ENCODE measurements around the gene RIPOR3.
"Not testable (repeated sequence)": the region's sequence is repeated elsewhere in the genome, so short reads cannot be mapped to it uniquely, and the experiment has no call there.

RIPOR3 gene

DNA sequence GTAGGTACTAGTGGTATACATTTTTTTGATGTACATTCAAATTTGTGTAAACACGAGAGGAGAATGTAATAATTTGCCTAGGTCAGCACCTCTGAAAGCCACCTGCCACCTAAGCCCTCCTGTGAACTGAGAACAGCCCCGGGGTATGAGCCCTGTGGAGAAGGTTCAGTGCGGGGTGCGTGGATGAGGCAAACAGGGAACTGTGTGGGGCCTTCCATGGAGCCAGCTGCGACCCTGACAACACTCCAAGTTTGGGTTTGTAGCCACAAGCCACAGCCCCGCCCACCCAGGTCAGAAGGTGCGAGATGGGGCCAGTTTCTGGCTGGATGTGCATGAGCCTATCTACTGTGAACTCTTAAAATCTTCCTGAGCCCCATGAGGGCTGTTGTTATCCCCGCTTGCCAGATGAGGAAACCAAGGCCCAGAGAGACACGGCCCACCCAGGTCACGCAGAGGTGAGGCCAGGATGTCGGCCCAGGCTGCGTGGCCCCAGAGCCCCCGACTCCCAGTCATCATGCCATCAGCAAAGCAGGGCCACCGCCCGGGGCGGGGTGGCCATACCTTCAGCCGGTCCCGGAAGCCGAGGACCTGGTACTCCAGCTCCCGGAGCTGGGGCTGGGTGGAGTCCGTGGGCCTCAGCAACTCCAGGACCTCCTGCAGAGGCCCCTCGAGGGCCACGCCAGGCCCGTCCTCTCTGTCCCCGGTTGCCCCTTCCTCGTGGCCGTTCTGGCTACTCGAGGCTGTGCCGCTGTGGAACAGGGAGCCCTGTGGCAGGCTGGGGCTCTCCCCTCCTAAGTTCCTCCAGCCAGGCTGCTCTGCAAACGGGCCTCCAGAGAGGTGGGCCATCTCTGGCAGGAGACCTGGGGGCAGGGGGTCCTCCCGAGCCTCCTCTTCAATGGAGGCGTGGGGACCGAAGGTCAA, 89.6 kb downstream of the RIPOR3 start:
- no peak for DNase-seq

DNA sequence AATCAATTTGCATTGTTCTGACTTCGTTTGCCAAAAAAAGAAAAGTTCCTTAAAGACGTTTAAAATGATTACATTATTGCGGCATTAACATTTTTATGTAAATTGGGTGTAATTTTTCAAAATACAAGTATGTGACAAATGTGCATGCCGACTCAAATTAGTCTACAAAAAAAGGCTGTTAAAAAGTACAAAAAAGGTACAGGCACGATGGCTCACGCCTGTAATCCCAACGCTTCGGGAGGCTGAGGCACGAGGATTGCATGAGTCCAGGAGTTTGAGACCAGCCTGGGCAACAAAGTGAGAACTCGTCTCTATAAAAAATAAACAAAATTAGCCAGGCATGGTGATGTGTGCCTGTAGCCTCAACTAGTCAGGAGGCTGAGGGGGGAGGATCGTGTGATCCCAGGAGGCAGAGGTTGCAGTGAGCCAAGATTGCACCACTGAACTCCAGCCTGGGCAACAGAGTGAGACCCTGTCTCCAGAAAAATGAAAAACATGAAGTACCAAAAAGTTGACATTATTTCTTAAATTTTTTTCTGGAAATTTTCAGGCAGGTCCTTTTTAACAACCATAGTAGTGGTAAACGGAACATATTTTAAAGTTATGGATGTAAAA, 91.0 kb downstream of the RIPOR3 start:
- DNase-seq: no peak

DNA sequence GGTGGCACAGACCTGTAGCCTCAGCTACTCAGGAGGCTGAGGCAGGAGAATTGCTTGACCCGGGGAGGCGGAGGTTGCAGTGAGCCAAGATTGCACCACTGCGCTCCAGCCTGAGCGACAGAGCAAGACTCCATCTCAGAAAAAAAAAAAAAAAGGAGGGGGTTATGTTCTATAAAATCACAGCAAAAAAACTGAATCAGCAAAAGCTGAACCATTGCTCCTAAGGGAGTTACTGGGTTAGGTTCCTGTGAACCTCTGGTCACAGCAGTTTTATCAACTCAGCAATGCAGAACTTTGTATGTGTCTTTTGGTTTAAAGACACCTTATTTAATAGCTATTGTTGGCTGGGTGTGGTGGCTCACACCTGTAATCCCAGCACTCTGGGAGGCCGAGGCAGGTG, 92.6 kb downstream of the RIPOR3 start:
- not testable (repeated sequence) for DNase-seq

DNA sequence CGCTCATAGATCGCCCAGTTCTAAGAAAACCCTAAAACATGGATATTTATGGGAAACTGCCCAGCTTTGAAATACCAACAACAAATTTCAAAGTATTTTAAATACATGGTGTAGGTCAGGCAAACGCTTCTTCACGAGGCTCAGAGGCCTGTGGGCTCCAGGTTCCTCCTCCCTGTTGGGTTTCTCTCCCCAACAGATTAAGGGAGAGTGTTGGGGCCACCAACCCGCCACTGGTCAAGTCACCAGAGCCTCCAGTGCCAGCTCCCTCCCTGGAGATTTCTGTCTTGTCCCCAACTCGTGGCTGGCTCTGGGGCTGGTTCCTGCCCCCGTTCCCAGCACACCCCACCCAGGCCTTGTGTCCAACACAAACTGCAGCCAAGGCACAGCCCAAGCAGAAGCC, 93.3 kb downstream of the RIPOR3 start:
- DNase-seq: no peak

DNA sequence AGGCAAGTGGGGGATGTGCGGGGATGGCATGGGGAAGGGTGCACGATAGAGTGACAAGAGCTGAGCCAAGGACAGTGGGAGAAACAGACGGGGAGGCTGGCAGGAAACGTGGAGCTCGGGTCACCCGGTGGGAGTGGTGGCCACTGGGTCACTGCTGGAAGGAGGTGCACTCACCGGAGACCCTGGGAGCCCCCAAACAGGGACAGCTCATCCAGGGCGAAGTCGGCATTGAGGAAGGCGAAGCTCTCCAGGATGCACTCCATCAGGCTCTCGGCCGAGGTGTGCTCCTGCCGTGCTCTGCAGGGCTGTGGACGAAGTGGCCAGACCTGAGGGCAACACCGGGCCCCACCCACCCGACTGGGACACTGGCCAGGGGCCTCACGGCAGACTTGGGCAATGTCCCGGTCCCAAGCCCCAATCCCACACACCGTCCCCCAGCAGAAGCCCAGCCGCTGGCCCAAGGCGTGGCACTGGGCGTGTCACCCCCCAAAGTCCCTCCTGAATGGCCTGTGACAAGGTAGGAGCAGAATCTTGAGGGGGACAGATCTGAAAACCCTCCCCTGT, 93.9 kb downstream of the RIPOR3 start:
- DNase-seq: no peak

DNA sequence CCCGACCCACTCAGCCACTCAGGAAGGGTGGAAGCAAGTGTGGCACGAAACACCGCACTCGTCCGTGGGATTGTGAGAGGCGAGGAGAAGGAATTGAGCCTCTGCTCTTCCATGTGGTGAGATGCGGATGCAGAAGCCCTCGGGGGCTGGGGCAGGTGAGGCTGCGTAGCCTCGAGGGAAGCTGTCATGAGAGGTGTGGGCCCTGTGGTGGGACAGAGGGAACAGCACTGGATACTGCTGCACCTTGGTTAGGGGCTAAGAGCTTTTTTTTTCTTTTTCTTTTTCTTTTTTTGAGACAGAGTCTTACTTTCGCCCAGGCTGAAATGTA, 94.7 kb downstream of the RIPOR3 start:
- no peak for DNase-seq

DNA sequence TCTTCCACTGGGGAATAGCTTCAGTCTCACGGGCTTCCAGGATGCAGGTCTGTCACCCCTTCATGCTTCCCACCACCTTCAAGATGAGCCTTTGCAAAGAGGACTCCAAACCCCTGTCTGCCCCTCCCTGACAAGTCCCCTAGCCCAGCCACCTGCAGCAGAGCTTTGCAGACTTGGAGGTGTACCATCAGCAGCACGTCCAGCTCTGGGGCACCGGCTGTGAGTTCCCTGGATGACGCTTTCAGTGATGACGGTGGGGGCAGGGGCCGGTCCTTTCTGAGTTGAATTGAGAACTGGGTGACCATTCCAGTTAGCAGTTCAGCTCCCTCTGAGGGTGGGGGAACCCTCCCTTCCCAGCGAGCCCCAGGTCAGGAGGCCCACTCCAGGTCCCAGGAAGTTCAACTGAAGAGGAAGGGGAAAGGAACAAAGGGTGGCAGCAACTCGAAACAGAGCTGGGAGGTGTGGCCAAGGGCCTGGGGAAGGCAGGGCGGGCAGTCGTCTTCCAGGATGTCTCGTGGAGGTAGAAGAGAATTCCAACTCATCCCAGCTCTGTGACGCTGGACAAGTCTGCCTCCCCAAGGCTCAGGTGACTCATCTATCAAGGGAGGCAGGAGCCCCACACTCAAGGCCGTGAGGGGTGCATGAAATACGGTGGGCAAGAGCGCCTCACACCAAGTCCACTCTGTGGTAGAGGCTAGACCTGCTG, 95.2 kb downstream of the RIPOR3 start:
- peak; percentile 14 for DNase-seq

DNA sequence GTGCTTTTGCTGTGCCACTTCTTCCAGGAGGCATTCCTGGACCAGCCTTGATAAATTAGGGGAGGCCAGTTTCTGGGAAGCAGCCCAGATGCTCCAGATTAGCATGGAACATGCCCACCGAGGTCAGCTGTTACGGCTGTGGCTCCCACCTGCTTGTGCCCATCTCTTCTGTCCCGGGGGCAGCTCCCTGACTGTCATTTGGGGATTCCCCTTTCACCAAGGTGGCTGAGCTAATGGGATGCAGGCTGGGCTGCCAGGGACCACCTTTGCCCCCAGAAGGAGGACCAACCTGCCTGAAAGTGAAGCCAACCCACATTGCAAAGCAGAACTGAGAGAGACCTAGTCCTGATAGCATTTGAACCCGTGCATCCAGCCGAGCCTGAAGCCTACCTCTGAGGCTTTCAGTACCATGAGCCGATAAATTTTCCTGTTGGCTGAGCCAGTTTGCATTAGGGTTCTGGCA, 95.9 kb downstream of the RIPOR3 start:
- peak; percentile 13 for DNase-seq

DNA sequence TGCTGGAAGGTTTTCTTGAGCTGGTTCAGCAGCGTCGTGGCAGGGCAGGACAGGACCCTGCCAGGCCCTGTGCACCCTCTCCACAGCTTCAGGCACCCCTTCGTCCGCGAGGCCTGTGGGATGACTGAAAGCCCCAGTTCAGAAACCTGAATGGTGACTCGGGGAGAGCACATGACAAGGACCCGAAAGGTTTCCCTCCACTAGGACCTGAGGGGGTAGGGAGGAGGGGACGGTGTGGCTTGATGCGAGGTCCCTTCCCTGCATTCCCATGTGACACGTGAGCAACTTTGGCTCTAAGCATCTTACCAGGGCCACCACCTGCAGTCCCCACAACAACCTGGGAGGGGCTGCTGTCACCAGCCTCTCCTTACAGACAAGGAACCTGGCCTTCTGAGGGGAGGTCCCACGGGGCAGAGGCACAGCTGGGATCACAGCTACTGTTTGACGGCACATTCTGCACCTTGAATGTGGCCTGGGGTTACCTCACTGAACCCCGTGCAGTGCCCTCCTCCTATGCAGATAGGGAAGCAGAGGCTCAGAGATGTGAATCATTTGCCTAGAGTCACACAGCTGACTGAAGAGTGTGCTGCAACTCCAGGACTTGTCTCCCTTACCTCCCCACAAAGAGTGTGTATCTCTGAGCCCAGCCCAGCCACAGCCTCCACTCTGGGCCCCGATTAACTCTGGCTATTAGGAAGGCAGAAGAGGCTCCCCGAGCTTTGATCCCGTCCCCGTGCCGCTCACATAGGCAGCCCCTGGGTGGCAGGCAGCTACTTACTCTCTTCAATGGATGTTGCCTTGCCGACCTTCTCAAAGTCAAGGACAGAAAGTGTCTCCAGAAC, 96.5 kb downstream of the RIPOR3 start:
- peak; percentile 12 for DNase-seq

DNA sequence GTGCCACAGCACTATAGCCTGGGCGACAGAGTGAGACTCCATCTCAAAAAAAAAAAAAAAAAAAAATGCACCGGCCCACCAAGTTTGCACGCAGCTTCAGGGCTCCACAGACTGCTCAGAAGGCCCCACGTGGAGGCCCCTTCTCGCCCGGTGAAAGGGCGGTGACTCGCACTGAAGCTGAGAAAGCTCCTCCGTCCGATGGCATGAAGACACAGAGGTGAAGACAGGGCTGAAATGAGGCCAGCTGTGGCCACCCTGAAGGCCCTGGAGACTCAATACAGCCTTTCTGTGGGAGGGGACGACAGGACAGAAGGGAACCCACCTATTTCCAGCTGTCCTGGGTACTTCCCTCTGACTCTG, 97.1 kb downstream of the RIPOR3 start:
- DNase-seq: no peak

DNA sequence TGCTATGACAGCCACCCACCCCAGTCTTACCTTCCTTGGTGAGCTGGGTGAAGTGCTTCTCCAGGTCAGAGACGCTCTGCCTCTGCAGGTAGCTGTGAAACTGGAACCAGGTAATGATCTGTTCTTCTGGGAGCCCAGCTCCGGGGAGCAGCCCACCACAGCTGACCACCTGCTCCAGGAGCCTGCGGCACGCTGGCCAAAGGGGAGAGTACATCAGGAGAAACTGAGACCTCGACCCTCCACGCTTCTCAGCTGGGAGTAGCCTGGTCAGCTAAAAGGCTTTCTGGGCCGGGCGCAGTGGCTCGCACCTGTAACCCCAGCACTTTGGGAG, 98.4 kb downstream of the RIPOR3 start:
- DNase-seq: no peak

DNA sequence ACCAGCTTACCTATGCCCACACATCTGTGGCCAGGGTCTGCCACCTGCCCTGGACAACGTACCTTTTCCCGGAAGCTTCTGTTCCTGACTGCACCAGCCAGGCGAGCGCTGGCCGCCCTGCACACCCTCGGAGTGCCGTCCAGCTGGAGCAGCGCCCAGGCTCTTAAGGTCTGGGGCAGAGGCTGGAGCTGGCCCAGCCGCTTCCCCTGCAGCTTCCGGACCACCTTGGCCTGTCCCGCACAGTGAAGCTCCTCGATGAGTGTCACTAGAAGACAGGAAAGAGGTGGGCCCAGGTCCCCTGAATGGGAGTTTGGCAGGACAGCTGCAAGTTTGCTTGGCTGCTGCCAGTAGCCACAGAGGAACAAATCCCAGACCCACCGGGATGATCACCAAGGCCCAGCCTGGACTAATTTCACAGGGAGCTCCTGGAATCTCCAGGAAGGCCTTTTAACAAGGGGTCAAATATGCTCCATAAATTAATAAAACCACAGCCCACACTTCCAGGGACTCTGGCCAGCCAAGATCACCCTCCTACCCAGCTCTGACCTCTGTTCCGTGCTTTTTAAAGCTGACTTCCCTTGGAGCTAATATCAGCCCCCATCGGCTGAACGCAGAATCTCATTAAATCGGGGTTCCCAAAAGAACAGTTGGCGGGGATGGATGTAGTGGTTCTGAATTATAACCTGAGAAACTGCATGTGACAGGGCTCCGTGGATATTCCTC, 98.9 kb downstream of the RIPOR3 start:
- DNase-seq: no peak

DNA sequence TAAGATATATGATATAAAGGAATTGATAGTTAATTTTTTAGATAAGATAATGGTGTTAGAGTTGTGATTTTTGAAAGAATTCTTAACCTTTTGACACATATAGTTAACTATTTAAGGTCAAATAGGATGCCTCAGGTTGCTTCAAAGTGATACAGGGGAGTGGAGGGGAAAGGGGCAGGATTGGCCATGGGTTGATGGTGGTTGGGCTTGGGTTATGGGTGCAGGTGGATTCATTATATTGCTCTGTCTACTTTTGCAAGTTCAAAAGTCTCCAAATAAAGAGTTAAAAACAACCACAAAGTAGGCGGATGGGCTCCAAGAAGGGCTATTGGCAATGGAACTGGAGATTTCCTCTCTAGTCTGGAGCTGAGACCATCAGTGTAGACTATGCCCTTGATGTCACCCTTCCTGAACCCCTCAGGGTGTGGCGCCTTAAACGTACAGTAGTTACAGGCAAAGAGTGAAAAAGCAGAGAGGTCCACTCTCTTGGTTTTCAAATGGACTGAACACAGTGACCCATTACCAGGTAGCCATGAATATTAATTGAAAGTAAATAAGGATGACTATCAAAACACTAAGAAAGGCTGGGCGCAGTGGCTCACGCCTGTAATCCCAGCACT, 100.0 kb downstream of the RIPOR3 start:
- DNase-seq: no peak

DNA sequence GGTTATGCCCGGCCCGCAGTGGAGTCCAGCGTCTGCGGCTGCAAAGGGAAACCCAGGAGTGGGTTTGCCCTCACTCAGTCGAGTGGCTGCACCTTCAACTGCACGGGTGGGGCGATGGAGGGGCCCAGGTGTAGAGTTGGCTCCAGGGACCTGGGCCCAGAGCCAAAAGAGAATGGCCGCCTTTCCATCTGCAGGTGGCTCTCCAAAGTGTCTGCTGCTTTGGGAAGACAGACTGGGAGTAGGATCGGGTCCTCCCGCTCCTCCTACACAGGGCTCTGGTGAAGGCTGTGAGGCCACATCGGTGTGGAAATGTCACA, 101.0 kb downstream of the RIPOR3 start:
- DNase-seq: no peak

DNA sequence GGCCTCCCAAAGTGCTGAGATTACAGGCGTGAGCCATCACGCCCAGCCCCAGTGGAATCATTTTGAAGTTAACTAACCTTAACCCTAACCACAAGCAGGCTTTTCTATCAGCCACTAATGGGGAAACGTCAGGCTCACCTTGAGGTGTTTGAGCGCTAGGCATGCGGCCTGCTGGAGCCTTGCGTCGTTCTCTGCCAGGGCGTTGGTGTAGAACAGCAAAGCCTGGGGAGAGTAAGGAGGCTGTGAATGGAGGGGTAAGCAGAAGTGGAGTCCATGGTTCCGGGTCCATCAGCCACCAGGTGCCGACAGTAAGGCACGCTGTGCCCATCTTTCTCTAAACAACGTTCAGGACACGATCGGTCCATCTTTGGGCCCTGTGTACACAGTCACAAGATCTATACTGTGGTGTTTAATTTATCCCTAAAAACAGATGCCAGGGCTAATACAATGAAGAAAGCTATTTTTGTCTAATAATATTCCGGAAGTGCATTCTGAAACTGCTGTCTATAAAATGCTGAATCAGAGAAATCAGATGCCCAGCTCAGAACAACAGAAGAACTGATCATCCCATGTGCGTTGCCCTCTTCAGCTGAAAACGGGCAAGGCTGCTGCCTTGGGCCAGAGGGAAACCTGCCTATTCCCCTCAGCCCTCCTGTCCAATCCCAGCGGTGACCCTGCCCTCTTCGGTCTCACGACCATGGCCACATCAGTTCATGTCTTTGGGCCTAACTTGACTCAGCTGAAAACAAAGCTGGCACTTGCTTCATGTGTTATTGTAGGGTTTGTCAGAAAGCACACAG, 101.6 kb downstream of the RIPOR3 start:
- DNase-seq: no peak

DNA sequence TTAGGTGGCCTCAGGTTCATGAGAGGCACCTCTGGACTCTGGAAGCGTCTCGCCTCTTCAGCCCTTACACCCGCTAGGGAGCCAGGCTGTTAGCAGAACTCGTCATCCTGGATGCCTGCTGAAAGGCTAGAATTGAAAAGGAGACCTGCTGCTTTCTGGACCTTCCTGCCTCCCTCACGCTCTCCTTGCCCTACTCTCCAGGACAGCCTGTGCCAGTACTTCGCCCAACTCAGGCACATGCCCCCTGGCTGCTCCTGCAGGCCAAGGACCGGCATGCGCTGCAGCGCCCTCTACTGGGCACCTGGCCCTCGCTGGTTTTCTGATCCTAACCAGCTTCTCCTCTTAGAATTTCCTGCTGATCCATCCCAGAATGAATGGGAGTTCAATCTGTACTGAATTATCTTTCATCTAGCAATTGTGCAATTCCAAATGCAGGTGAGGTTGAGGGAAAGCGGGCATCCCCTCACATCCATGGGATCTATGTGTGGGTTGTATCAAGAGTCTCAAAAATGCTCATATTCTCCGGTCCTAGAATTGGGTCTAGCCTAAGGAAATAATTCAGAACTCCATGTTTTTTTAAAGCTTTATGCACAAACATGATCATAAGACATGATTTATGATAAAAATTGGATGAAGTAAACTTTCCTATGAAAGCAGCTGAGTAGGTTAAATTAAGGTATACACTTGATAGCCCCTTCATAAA, 103.2 kb downstream of the RIPOR3 start:
- DNase-seq: peak; percentile 45

DNA sequence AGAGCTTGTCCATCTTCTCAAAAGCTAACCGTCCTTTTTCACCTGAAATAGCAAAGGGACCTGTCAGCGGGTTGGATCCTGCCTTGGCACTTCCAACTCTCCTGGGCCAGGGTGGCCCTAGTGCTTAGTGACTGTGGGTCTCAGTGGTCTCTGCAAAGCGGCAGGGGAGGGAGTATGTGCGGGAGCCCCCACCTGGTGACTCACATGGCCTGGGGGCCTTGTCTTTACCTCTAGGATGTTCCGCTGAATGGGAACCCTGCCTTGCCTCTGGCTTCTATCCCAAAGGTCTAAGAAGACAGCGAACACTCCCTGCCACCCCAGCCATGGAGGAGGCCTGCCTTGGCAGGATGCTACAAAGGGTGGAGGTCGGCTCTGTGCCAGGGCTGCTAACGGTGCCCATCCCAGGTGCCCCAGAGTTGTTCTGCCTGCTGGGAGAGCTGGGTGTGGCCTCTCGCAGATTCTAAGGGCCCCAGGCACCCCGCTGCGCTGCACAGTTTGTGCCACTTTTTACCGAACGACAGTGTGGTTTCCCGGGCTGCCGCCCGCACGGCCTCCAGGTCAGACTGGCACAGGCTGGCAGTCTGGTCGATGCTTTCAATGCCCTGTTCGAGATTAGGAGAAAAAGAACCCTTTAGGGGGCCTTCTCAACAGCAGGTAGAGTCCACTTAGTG, 103.9 kb downstream of the RIPOR3 start:
- no peak for DNase-seq

DNA sequence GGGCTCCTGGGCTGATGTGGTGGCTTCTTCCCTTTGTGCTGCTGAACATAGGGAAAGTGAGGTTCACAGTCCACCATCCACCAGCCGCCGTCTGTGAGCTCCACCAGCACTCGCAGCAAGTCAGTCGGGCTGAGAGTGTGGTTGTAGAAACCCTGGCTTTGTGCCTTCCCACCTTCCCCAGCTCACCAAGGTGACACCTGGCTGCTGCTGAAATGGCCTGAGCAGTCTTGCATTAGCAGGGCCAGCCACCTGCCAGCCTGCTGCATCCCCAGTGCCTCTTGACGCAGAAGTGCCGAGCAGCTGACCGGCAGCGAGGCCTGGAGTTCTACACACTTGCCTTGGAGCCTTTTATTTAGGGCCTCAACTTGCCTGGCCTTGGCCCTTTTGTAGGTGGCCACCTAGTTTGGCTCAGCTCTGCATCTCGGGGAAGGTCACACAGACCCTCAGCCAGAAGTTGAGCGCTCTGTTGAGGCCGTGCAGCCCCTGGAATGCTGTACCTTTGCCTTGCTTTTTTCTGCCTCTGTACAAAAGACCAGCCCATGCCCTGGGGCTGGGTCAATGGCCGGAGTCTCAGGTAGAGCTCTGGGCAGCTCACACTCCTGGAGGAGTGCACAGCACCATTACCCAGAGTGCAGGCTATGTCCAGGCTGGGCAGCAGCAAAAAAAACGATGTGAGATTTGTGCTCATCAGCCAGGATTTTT, 104.7 kb downstream of the RIPOR3 start:
- no peak for DNase-seq

DNA sequence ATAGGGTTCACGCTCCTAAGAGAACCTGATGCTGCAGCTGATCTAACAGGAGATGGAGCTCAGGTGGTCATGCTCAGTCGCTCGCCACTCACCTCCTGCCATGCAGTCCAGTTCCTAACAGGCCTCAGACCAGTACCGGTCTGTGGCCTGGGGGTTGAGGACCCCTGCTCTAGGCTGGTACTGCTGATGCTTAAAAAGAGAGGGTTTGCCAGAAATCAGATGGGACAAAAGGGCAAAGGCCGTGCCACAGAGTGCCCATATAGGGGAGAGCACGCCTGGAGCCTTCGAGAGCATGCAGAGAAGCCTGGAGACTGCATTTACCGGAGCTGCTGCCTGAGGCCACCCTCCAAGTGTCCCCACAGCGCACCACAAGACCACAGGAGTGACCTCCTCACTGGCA, 105.7 kb downstream of the RIPOR3 start:
- no peak for DNase-seq
